RPMI7951 (cell line): Measurements from ENCODE around the gene GTF2H1. TPM values are rescaled to one million over a fixed set of nuclear protein-coding genes. Genes with fewer than 3 reads are reported as not detected.

Experiments used
- DNase-seq: peaks from one replicate; pipeline ENCODE4 v3.0.0-alpha.2; 2012; ENCODE audit warnings: low read depth
- total RNA-seq: library from RNA; depleted of rRNA; stranded (reverse); fragments of >200 nt; shearing (Covaris generic); gene quantifications from 2 replicates; pipeline ENCODE4 v1.2.3, GENCODE V29; 2014; rRNA removed

The GTF2H1 gene
- total RNA-seq: 53.6 and 74.5 TPM in 2 replicates

DNA sequence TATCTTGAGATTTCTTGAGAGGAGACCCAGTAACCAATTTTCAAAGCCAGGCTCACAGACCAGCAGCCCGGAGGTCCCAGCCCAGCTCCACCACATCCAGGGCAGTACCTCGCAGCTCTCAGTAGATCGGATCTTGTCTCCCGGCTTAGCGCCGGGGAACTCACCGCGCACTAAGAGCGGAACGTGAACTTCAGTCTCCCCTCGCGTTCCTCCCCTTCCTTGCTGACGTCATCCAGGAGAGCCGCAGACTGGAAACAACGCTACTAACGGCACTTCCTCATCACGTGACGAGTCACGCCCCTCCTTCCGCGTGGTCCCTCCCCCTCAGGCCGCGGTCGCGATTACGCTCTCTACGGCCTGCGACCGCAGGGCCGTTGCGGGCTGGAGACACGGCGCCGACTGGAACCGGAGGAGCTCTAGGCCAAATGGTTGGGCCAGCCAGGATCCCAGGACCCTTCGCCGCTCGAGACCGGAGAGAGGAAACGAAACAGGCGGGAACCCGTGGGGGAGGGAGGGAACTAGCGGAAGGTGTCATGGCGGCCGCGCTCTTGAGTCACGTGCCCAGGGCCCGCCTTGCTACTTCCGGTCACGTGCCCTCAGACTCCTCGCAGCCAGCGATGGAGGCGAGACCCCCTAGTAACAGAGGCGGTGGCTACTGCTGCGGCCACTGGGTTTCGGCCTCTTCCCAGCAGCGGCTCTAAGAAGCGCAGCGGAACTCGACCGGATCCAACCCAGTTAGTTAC, at the start of gene GTF2H1, which contains the start of gene HPS5:
GTF2H1 (plus strand) TSS at position 599 of the 743 bp plus-strand sequence. CDS start 10,508 bp downstream, outside the sequence.
HPS5 (minus strand) TSS at position 172 of the 743 bp plus-strand sequence. CDS start 4,282 bp downstream, outside the sequence.
- DNase-seq: peak; percentile 97

DNA sequence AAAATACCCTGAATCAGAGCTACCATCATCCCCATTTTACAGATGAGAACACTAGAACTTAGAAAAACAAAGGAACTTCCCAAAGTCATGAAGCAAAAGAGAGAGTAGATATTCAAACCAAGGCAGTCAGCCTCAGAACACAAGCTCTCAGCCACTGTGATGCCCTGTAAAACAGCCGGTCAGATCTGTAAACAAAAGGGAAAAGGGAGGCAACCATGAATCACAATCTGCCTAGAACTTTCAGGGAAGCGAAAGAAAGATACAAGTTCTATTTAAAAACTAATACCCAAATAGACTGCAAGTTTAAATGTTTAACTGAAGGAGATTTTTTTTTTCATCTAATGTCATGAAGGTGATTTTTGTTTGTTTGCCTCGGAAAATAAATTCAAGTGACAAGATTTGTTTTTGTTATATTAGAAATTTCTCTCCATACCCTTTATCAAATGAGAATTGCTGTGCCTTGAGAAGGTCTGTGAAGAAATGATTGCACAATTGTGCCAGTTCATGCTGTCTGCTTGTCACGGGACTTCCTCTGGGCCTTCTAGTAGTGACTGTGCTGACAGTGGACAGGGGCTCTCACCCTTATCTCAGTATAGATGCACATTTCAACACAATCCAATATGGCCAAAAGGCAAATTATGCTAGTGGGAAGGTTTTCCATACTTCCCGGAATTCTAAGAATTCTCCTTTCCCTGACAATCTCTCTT, 44.6 kb upstream of the GTF2H1 start:
- DNase-seq: no peak

DNA sequence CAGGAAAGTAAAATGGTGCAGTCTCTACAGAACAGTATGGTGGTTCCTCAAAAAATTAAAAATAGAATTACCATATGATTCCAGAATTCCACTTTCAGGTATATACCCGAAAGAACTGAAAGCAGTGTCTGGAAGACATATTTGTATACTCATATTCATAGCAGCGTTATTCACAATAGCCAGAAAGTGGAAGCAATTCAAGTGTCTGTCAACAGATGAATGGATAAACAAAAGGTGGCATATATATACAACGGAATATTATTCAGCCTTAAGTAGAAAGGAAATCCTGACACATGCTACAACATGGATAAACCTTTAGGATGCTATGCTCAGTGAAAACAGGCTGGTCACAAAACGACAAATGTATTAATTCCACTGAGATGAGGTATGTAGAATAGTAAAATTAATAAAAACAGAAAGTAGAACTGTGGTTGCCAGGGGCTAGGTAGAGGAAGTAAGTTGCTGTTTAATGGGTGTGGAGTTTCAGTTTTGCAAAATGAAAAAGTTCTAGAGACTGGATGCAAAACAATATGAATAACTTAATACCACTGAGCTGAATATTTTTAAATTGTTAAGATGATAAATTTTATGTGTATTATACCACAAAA, 41.8 kb upstream of the GTF2H1 start:
- DNase-seq: no peak

GRCh38 chr11:18282626-18283025, 39.7 kb upstream of the GTF2H1 start:
- DNase-seq: no peak

- DNase-seq: no peak
These were observed 36.5 kb upstream of the GTF2H1 start for GRCh38 chr11:18285841-18286240.

- DNase-seq: no peak
These were observed 33.5 kb upstream of the GTF2H1 start for GRCh38 chr11:18288911-18289310.

- DNase-seq: no peak
These were observed 27.5 kb upstream of the GTF2H1 start for GRCh38 chr11:18294862-18295261.

DNA sequence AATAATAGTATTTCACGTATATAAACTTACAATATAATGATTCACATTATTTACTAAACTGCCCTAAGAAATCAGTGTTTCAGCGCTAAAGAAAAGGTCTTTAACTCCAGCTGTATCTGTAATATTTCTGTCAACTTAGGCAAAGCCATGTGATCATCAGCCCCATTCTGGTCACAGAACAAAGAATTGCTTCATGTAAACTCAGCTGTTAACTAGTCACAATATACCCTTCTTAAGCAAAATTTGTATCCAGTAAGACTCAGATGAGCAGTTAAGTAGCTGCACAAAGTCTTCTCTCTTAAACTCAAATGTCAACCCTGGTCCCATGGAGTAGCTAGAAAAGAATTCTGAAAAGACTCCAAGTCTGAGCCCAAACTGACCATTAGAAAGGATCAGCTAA, 27.1 kb upstream of the GTF2H1 start:
- DNase-seq: no peak

GRCh38 chr11:18299721-18300120, 22.6 kb upstream of the GTF2H1 start:
- no peak for DNase-seq

- DNase-seq: no peak
These were observed 17.6 kb upstream of the GTF2H1 start for GRCh38 chr11:18304745-18305144.

DNA sequence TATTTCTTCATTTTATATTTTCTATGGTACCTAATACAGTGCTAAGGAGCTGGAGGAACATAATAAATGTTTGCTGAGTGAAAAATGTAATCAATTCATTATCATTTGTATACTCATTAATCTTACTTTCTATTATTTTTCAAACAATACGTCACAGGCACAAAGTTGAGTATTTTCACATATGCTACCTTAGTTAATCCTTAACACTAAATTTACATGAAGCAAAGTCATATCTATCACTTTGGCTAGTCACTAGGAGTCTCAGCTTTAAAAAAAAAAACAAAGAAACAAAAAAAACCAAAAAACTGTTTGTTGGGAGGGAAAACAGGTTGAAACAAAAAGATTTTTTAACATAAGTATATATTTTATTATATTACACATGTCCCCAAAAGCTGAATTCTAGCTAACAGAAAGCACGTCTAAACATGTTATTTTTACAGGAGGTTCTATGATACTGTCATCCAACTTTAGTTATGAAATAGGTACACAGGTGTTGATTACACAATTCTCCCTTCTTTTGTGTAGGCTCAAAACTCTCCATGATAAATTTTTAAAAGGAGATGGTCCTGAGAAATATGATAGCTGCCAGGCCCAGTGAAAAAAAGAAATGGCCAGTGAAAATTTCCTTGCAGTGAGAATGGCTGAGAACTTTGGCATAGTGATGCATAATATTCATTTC, 14.8 kb upstream of the GTF2H1 start:
- DNase-seq: no peak

DNA sequence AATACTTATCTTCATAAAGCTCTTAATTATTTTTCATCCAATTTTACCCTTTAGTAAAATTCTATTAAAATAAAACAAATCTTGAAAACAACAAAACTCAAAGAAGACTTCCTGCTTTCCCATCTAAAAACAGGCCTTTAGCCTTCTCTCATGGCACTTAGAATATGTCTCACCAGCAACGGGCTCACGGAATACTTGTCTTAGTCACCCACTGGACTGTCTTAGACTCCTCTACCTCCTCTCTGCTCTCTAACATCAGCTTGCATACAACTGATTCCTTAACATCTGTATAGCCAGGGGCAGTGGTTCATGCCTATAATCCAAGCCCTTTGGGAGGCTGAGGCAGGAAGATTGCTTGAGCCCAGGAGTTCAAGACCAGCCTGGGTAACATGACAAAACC, 14.1 kb upstream of the GTF2H1 start:
- DNase-seq: no peak

DNA sequence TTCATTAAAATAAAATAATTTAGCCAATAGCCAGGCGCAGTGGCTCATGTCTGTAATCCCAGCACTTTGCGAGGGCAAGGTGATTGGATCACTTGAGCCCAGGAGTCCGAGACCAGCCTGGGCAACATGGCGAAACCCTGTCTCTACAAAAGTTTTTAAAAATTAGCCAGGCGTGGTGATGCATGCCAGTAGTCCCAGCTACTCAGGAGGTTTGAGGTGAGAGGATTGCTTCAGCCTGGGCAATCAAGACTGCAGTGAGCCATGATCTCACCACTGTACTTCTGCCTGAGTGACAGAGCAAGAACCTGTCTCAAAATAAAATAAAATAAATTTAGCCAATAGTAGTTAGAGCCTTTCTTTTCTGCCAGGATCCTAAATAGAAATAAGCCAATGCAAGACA, 12.7 kb upstream of the GTF2H1 start:
- DNase-seq: no peak

DNA sequence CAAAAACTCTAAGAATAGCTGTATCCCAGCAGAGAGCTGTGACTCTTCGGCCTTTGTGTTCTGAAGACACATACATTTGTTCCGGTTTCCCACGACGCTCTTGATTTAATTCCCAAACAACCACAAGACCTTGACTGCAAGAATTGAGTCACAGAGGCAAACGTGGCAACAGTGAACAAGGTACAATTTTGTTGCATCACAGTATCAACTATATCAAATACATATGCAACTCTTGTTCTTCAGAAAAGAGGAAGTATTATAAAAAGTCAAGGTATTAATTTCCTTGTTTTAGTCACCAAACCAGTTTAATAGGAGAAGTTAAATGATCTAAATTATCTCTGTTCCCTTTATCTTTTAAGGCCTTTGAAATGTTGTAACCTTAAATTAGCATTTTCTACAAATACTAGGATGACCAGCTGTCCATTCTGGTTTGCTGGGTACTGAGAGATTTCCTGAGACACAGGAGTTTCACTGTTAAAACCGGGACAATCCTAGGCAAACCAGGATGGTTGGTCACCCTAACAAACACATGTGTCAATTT, 11.5 kb upstream of the GTF2H1 start:
- DNase-seq: no peak

GRCh38 chr11:18312012-18312411, 10.4 kb upstream of the GTF2H1 start:
- DNase-seq: no peak

GRCh38 chr11:18312663-18313420, 9.5 kb upstream of the GTF2H1 start:
- peak; percentile 50 for DNase-seq

DNA sequence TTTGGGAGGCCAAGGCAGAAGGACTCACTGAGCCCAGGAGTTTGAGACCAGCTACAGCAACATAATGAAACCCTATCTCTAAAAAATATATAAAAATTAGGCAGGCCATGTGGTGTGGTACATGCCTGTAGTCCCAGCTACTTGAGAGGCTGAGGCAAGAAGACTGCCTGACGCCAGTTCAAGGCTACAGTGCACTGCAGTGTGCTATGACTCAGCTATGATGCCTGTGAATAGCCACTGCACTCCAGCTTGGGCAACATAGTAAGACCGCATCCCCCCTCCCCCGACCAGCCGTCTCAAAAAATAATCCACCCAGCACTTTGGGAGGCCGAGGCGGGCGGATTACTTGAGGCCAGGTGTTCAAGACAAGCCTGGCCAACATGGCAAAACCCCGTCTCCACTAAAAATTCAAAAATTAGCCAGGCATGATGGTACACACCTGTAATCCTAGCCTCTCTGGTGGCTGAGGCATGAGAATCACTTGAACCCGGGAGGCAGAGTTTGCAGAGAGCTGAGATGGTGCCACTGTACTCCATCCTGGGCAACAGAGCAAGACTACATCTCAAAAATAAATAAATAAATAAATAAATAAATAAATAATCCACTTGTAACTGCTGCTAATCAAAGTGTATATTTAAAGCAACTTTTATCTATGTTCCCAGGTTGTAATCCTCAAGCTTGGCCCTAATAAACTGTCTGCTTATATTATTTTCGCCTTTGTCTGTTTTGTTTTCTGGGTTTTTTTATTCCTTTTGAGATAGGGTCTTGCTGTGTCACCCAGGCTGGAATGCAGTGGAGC, 8.2 kb upstream of the GTF2H1 start:
- peak; percentile 48 for DNase-seq

GRCh38 chr11:18314784-18315523, 7.4 kb upstream of the GTF2H1 start:
- DNase-seq: no peak

DNA sequence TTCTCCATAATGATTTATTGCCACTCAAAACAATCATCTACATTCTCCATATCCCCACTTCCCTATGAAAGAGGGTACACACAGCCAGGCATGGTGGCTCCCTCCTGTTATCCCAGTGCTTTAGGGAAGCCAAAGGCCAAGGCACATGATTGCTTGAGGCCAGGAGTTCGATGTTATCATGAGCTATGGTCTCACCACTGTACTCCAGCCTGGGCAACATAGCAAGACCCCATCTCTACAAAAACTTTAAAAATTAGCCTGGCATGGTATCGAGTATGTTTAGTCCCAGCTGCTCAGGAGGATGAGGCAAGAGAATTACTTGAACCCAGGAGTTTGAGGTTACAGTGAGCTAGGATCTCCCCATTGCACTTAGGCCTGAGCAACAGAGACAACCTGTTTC, 6.5 kb upstream of the GTF2H1 start:
- no peak for DNase-seq

DNA sequence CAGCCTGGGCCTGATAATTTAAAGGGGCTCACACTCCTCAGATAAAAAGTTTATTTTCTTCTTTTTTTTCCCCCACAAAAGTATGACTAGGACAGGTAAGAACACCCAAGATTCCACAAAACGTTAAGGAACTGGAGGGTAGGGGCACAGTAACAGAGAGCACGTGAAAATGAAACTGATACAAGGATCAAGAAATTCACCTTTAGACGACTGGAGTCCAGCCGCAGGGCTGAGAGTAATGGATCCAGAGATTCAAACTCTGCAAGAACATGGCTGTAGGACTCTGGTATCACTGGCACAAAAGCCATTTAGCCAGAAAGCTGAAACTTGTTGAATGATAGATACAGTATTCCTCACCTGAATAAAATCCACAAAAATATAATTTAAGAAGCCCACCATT, 4.8 kb upstream of the GTF2H1 start:
- DNase-seq: no peak
